GM12873 (cell line): ENCODE results near the gene TUSC2.

Source experiments
- TF ChIP-seq, protein P1 (sequence below): IDR thresholded peaks from 2 replicates; pipeline ENCODE4 v1.5.1; 2012; ENCODE audit warnings: low read depth, mild to moderate bottlenecking, moderate library complexity, low read length, control low read depth; ENCODE audit not compliant: insufficient read depth; ENCODE audit errors: missing control alignments

The TUSC2 gene

GRCh38 chr3:50358355-50358910, 30.4 kb upstream of the TUSC2 start:
- TF ChIP-seq, protein P1, sequence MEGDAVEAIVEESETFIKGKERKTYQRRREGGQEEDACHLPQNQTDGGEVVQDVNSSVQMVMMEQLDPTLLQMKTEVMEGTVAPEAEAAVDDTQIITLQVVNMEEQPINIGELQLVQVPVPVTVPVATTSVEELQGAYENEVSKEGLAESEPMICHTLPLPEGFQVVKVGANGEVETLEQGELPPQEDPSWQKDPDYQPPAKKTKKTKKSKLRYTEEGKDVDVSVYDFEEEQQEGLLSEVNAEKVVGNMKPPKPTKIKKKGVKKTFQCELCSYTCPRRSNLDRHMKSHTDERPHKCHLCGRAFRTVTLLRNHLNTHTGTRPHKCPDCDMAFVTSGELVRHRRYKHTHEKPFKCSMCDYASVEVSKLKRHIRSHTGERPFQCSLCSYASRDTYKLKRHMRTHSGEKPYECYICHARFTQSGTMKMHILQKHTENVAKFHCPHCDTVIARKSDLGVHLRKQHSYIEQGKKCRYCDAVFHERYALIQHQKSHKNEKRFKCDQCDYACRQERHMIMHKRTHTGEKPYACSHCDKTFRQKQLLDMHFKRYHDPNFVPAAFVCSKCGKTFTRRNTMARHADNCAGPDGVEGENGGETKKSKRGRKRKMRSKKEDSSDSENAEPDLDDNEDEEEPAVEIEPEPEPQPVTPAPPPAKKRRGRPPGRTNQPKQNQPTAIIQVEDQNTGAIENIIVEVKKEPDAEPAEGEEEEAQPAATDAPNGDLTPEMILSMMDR: no peak

- TF ChIP-seq, protein P1: no peak
Measured at GRCh38 chr3:50357481-50357880, 29.5 kb upstream of the TUSC2 start.

- TF ChIP-seq, protein P1: no peak
Measured at GRCh38 chr3:50356553-50356952, 28.5 kb upstream of the TUSC2 start.

- TF ChIP-seq, protein P1: no peak
Measured at GRCh38 chr3:50355829-50356552, 28.0 kb upstream of the TUSC2 start.

DNA sequence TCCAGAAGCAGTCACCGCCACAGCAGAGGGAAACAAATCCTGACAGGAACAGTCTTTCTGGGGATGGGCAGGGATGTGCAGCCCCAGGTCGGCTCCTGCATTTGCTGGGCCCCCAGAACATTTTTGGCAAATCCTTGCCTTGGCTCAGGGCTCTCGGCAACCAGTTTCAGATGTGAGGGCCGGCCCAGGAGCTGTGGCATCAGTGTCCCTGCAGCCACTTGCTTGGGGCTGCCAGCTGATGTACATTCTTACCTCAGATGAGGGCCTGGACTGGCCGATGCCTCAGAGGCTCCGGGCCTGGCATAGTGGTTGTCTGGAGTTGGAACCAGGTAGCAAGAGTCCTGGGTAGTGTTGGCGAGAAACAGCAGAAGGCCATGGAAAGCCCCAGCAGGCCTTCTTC, 26.8 kb upstream of the TUSC2 start:
- TF ChIP-seq, protein P1: no peak

- TF ChIP-seq, protein P1: no peak
Measured at GRCh38 chr3:50354186-50354764, 26.3 kb upstream of the TUSC2 start.

GRCh38 chr3:50353245-50354004, 25.4 kb upstream of the TUSC2 start:
- TF ChIP-seq, protein P1: no peak
